ENCODE data around the gene TSTD2.

The TSTD2 gene

GRCh38 chr9:97561501-97561900, 71.7 kb downstream of the TSTD2 start:
- DNase-seq (ENCODE audit: low spot score) = no peak
- CTCF ChIA-PET = interaction anchor here (1.2 kb wide), 1 partner anchor 37 kb away, joined by 7 read pairs; no protein-coding TSS in a partner anchor
- TF ChIP-seq CTCF (conservative IDR thresholded peaks at IDR 0.05; ENCODE audit: low read depth) = no peak
- no peak overlapping the region for H3K27ac ChIP-seq
- POLR2A ChIA-PET (ENCODE audit: low non-redundant PET) = interaction anchor here (0.7 kb wide), 1 partner anchor 12 kb away, joined by 6 read pairs; no protein-coding TSS in a partner anchor

- POLR2A ChIA-PET (ENCODE audit: low non-redundant PET) = interaction anchor here (0.7 kb wide), 1 partner anchor 11 kb away, joined by 6 read pairs; no protein-coding TSS in a partner anchor
- TF ChIP-seq CTCF (conservative IDR thresholded peaks at IDR 0.05; ENCODE audit: low read depth) = no peak
- CTCF ChIA-PET = interaction anchor here (0.5 kb wide), 1 partner anchor 114 kb away, joined by 3 read pairs; no protein-coding TSS in a partner anchor
- no peak overlapping the region for H3K27ac ChIP-seq
- no peak for DNase-seq (ENCODE audit: low spot score)
These were observed 72.3 kb downstream of the TSTD2 start for GRCh38 chr9:97560851-97561250.

- CTCF ChIA-PET = interaction anchor here (0.6 kb wide), 1 partner anchor 52 kb away, joined by 4 read pairs; no protein-coding TSS in a partner anchor
- POLR2A ChIA-PET (ENCODE audit: low non-redundant PET) = no interaction called here
- DNase-seq (ENCODE audit: low spot score) = no peak
- no peak overlapping the region for H3K27ac ChIP-seq
- TF ChIP-seq CTCF (conservative IDR thresholded peaks at IDR 0.05; ENCODE audit: low read depth) = no peak
These were observed 73.0 kb downstream of the TSTD2 start for GRCh38 chr9:97560154-97560553.

GRCh38 chr9:97559111-97559514, 74.1 kb downstream of the TSTD2 start:
- CTCF ChIA-PET = interaction anchor here (0.6 kb wide), 1 partner anchor 142 kb away, joined by 4 read pairs; no protein-coding TSS in a partner anchor
- POLR2A ChIA-PET (ENCODE audit: low non-redundant PET) = no interaction called here
- no peak overlapping the region for H3K27ac ChIP-seq
- TF ChIP-seq CTCF (conservative IDR thresholded peaks at IDR 0.05; ENCODE audit: low read depth) = no peak
- no peak for DNase-seq (ENCODE audit: low spot score)

GRCh38 chr9:97558701-97559101, 74.5 kb downstream of the TSTD2 start:
- no peak for TF ChIP-seq CTCF (conservative IDR thresholded peaks at IDR 0.05; ENCODE audit: low read depth)
- H3K27ac ChIP-seq = no peak overlapping the region
- no peak for DNase-seq (ENCODE audit: low spot score)
- CTCF ChIA-PET = interaction anchor here (0.6 kb wide), 1 partner anchor 142 kb away, joined by 4 read pairs; no protein-coding TSS in a partner anchor
- POLR2A ChIA-PET (ENCODE audit: low non-redundant PET) = no interaction called here

GRCh38 chr9:97557606-97558095, 75.5 kb downstream of the TSTD2 start:
- POLR2A ChIA-PET (ENCODE audit: low non-redundant PET) = interaction anchor here (0.7 kb wide), 1 partner anchor 17 kb away, joined by 3 read pairs; no protein-coding TSS in a partner anchor
- no peak for TF ChIP-seq CTCF (conservative IDR thresholded peaks at IDR 0.05; ENCODE audit: low read depth)
- CTCF ChIA-PET = interaction anchor here (0.7 to 0.8 kb wide), 2 partner anchors 22 to 86 kb away, joined by 3 read pairs; no protein-coding TSS in a partner anchor
- H3K27ac ChIP-seq = no peak overlapping the region; the same call in 1 of the 2 replicates
- DNase-seq (ENCODE audit: low spot score) = no peak

Data from RWPE1 (cell line).